ENCODE measurements around the gene SPTBN5.

SPTBN5 gene

DNA sequence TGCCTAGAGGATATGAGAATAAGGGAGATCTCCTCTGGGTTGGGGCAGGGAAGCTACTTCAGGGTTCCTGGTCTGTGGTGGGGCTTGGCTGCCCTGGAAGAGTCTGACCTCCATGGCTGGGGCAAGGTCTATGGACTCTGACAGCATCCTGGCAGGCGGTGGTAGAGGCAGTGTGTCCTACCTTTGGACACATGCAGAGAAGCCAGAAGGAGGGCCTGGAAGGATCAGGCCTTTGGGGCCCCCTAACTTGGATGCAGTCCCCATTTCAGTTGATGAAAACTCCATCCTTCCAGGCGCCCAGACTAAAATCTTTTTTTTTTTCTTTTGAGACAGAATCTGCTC is 10.4 kb downstream of the SPTBN5 start:
- no peak for DNase-seq (ENCODE audit: low read depth in 2 of 2)

DNA sequence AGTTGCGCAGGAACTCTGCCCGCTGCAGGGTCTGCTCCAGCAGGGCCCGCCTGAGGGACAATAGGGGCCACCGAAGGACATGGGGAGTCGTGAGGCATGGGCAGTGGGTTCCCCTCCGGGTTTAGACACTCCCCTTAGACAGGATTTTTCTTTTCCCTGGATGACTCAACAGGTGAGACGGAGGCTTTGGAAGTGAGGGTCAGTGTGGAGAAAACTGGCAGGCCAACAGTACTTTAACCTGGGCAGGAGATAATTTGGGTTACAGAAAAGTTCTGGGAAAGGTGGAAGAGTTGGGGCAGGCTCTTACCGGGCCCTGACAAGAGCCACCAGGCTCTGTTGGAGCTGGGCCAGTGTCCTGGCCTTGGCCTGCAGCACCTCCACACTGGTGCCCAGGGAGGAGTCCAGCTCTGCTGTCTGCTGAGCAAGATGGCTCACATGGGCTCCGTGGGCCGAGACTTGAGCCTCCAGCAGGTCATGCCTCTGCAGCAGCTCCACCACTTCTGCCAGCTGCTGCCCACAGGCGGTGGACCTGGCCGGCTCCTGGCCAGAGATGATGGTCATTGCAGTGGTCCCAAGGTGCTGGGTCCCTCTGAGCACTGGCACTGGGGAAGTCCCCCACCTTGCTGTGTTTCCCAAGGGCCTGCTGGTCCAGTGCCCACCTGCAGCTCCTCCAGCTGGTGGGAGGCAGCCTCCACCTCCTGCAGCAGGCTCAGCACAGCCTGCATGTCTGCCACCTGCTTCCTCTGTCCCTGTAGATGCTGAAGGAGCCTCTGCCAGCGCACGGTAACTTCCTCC is 11.0 kb downstream of the SPTBN5 start:
- no peak for DNase-seq (ENCODE audit: low read depth in 2 of 2)

DNA sequence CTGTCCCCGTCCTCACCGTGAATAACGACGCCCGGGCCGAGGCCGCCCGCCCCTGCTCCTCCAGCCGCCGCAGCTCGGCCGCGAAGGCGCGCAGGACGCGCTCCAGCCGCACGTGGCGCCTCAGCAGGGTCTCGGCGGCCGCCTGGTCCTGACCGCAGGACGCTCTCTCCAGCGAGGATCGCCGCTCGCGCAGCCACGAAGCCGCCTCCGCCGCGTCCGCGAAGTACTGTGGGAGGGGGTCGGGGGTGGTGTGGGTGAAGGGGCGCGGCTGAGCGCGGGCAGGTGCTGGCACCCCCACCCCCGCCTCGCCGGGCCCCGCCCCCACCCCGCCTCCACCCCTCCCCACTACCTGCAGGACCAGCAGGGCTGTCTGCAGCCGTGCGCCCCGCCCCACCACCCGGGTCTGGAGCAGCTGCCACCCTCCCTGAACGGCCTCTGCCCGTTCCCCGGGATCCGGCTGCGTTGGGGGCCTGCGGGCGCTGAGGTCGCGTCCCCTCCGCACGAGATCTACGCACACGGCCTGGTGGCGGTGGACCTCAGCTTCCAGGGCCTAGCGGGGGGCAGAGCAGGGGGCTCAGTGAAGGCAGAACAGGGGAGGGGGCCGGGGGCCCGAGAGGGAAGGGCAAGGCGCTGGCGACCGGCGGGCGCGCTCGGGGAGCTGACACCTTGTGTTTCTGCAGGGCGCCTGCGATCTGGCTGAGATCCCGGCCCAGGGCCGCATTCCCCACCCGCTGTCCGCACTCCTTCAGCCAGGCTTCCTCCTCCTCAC is 11.7 kb downstream of the SPTBN5 start:
- DNase-seq (ENCODE audit: low read depth in 2 of 2): no peak

DNA sequence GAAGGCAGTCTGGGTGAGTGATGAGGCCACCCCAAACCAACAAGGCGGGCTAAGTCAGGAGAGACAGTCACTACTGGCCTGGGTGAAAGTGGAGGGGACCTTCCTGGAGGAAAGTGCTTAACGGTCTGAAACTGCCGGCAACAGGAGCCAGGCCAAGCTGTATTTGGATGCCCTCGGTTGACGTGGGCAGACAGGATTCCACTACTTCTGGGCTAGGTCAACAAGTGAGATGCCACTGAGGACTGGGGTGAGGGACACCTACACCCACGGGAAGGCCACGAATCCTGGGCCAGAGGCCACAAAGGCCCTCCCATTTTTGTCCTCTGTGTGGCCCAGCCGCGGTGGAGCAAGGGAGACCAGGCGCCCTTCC is 12.3 kb downstream of the SPTBN5 start:
- DNase-seq (ENCODE audit: low read depth in 2 of 2): no peak

DNA sequence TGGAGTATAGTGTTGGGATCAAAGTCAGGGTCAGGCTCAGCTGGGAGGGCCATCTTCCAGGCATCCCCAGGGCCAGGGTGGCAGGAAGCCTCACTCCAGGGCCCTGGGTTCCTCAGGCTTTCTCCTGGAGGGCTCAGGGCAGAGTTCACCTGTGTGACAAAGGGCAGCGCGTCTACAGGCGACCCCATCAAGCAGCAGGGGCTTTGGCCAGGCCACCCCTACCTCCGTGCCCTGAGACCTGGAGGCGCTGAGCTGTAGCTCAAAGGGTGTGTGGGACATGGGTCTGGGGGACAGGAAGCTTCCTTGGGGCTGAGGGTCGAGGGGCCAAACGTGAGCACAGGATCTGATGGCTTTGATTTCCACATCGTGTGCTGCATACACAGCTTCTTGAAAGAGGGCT is 12.8 kb downstream of the SPTBN5 start:
- no peak for DNase-seq (ENCODE audit: low read depth in 2 of 2)

DNA sequence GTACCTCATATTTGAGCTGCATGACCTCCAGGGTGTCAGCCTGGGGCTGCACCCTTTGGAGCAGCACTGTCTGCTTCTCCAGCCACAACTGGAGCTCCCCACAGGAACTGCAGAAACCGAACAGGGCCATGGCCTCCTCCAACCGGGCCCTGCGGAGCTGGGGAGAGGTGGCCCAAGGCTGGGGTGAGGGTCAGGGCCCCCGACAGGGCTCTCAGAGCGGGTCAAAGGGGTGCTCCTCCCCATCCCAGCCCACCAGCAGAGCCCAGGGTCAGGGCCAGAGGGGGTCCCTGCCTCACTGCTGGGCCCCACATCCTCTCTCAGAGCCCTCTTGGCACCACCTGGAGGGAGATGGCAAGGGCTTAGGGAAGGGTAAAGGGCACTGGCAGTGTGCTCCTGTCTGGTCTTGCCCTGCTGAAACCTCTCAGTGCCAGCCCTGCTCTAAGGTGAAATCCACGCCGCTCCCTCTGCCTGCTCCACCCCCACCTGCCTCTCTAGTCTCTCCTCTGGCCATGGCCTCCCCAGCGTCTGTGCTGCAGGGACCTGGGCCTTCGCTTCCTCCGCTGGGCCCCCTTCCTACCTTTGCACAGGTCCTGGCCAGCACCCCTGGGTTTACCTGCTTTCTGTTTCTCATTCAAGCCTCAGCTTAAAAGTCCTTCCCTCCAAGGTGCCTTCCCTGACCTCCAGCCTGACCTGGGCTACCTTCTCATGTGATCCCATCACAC is 13.5 kb downstream of the SPTBN5 start:
- DNase-seq (ENCODE audit: low read depth in 2 of 2): no peak

DNA sequence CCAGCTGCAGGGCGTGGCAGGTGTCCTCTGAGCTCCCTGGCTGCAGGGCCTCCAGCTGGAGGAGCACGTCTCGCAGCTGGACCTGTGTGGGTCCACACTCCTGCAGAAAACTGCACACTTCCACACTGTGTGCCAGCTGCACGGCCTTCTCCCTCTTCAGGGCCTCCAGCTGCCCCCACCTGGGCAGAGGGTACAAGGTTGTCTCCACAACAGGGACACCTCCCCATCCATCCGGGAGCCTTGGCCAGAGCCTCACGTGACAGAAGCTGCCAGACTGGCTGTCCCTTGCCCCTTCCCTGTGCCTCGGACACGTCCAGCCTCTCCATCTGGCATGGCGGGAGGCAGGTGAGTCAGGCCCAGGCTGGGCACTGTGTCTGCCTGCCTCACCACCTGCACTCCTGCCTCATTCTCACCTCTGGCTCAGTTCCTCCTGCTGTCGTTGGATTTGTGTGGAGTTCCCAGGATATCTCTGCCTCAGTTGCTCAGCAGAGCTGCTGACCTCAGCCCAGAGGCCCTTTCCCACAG is 14.5 kb downstream of the SPTBN5 start:
- no peak for DNase-seq (ENCODE audit: low read depth in 2 of 2)

DNA sequence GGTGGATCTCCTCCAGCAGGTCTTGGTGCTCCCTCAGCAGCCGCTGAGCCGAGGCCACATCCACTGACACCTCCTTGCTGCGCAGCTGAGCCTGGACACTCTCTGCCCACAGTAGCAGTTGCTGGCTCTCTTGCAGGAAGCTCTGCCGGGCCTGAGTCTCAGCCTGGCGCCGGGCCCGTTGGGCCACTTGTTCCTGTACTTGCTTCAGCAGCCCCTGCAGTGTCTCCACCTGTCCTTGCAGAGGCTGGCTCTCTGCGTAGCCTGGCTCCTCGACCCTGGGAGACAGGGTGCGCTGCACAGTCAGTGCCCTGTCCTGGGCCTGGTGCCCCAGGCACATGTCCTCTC is 15.5 kb downstream of the SPTBN5 start:
- no peak for DNase-seq (ENCODE audit: low read depth in 2 of 2)

DNA sequence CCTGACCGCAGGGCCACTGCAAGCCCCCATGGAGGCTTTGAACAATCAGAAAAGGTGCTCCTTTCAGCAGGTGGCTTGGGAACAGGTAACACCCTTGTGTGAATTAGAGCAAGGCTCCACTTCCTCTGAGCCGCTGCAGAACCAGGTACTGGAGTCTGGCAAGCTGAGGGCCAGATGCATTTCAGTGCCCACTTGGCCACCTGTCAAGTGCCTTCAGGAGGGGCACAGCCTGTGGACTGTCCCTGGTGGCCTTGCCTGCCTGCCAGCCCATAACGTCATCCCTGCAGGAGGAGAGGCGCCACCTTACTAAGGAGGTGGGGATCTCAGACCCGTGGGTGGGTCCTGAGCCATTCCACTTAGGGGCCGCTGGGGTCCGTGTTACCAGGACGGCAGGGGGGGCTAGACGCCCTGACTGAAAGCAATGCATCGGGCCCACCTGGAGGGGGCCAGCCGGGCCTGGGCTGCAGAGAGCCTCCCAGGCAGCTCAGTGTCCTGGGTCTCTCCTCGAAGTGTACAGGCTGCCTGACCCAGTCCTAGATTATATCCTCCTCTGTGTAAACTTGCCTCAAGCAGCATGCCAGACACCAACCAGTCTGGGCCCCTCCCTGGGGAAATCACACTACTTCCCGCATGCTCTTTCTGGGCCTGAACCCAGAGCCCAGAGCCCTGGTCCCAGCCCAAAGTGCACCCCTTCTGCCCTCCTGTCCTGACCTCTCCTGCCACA is 16.1 kb downstream of the SPTBN5 start:
- DNase-seq (ENCODE audit: low read depth in 2 of 2): no peak

DNA sequence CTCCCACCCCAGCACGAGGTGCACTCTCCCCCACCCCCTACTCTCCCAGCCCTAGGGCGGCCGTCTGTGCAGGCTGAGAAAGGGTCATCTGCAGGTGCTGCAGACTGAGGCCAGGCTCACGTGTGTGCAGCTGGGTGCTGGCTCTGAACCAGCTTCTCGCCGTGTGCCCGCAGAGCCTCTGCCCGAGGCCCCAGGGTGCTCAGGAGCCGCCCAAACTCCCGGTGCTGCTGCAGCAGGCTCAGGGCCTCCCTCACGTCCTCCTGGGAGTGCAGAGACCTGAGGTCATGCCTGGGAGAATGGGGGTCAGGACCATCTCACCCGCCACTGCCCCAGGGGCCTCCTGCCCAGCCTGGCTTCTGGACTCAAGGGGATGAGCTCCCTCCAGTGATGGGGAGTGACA is 17.2 kb downstream of the SPTBN5 start:
- no peak for DNase-seq (ENCODE audit: low read depth in 2 of 2)

DNA sequence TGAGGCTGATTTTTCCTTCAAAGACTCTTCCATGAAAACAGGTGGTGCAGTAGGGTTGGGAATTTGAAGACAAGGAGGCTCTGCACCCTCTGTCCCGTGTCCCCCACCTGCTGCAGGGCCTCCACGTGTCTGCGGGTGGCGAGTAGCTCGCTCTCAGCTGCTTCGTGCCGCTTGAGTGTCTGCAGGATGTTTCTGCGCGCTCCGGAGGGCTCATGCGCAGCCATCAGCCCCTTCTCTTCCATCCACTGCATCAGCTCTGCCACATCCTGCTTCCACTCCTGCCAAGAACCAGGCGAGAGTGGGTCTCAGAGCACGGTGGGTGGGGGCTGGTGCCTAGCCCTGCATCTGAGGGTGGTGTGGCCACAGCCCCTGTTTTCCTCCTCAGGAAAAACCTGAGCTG is 17.8 kb downstream of the SPTBN5 start:
- DNase-seq (ENCODE audit: low read depth in 2 of 2): no peak

DNA sequence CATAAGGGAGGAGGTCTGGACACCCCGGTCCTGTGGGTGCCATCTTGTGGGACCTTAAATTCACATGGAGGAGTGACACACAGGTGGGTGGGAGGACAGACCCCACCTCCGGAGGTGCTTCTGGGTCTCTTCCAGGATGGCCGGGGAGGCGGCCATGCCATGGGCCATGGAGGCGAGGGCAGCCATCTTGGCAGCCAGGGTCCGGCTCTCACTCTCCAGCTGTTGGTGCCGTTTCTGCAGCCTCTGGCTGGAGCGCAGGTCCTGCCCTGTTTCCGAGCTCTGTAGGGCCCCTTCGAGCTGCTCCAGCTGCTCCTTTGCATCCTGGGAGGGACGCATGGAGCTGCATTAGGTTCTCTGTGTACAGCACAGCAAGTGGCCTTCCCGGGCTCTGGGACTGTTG is 19.1 kb downstream of the SPTBN5 start:
- no peak for DNase-seq (ENCODE audit: low read depth in 2 of 2)

DNA sequence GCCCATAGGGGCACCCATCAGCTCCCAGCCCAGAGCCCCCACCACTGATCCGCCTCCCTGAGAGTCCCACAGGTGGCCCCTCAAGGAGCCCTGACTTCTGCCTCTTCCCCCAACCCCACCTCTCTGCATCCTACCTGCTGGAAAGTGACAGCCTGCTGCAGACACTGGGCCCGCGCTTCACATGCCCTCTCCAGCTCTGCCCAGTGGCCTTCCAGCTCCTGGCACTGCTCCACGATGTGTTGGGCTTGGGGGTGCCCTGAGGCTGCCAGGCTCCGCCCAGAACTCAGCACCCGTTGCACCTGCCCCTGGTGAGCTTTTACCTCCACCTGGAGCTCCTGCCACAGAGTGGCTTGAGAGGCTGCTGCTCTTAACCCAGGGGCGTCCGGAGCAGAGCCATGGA is 20.1 kb downstream of the SPTBN5 start:
- DNase-seq (ENCODE audit: low read depth in 2 of 2): no peak

DNA sequence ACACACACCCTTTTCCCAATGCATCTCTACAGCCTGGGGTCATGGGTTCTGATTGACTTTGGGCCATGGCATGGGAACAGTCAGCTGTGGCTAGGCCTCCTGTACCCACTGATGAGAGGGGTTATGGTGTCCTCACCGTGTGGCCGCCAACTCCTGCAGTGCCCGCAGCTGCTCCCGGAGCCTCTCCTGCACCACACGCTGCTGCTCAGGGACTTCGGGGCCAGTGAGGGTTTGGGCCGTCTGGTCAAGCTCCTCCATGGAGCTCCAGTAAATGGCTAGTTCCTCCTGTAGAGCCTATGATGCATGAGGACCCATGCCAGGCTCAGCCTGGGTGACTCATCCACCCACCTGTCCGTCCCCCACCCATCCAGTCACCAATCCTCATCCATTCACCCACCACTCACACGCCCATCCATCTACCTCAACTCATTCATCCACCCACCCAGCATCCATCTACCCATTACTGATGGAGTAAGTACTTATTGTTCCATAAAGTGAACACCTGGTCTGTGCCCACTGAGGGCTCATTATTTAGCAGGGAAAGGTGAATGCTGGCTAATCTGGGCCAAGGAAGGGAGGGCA is 21.6 kb downstream of the SPTBN5 start:
- no peak for DNase-seq (ENCODE audit: low read depth in 2 of 2)

DNA sequence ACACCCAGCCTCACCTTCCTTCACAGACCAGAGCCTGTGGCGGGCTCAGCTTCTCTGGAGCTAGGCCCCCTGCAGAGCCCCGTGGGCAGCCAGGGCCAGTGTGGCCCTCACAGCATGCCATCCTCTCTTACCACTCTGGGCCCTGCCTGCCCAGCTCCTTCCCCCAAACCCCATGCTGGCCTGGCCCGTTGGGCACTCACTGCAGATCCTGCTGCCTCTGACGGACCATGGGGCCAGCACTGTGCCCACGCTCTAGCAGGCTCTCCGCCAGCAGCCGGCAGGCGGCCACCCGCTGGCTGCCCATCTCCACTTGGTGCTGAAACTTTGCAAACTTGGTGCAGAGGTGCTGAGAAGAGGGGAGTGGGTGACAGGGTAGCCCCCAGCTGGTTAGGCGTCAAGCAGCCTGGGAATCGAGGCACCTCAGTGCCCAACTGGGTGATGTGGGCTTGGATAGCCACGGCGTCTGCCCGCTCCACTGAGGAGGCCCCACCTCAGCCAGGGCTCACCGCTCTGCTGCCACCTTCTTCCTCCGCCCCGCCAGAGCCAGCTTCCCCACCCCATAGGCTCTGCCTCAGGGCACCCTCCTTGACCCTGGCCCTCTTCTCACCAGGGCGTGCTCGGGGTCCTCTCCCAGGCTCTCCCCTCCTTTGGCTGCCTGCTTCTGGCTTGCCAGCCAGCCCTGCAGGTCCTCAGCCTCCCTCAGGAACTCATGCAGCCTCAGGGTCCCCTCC is 22.5 kb downstream of the SPTBN5 start:
- no peak for DNase-seq (ENCODE audit: low read depth in 2 of 2)

DNA sequence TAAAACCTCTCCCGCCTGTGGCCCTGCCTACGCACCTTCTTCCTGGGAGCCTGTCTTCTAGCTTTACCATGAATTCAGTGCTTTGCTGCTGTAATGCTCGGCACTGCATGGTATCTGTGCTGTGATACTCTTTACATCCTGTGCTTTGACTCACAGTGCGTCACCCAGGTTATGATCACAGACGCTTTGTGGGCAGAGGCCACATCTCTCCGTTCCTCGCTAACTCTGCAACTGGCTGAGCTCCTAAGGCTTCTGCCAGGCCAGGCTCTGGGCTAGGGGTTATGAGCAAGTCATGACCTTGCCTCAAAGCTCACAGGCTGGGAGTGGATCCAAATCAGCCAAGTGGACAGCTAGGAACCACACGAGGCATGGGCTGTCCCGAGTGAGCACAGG is 23.2 kb downstream of the SPTBN5 start:
- peak; percentile 7 to 18 for DNase-seq (ENCODE audit: low read depth in 2 of 2)

DNA sequence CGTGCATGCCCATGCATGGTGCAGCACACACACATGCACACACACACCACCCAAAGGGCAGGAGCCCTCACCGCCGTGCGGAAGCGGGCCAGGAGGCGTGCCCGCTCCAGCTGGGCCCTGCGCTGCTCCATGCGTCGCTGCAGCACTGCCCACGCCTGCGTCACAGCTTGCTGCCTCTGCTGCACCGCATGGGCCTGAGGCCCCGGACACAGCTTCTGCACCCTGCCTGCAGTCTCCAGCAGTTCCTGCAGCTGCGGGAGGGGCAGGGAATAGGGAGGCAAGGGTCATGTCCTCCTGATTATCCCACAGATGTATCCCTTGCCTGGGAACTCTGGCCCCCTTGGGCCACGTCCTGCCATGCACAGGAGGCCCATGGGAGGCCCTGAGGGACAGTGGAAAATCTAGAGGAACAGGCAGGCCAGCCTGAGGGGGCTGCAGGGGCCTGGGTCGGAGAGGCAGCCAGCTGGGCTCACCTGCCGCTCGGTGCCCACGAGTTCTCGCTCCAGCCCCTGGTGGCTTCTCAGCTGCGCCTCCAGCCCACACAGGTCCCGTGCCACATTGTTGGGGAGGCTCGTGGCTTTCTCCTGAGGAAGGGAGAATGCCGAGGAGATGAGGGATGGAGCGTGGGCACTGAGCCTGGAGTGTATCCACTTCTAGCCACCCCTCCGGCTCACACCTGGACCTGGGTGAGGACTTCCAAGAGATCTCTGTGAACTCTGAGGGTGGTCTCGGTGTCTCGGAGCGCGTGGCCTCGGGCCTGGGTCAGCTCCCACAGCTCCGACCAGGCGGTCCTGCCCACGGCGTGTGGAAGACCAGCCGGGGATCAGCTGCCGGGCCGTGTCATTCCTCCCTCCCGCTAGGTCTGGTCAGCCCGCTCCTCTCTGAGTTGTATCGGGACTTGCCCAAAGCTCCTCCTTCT is 23.8 kb downstream of the SPTBN5 start:
- no peak for DNase-seq (ENCODE audit: low read depth in 2 of 2)

DNA sequence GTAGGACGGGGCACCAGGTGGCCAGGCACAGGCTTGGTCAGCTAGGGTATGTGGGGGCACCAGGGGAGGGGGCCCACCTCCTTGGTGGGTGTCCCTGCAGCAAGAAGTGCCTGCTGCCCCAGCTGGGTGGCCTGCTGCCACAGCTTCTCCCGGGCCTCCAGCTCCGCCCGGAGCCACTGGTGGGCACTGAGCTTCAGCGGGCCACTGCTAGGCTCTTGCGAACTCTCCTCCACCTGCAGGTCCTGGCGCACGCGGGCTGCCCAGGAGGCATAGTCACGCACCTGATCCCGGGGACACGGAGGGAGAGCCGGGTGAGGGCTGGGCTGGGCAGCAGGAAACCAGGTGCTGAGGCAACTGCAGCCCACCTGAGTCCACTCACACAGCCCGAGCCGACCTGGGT is 25.5 kb downstream of the SPTBN5 start:
- DNase-seq (ENCODE audit: low read depth in 2 of 2): no peak

DNA sequence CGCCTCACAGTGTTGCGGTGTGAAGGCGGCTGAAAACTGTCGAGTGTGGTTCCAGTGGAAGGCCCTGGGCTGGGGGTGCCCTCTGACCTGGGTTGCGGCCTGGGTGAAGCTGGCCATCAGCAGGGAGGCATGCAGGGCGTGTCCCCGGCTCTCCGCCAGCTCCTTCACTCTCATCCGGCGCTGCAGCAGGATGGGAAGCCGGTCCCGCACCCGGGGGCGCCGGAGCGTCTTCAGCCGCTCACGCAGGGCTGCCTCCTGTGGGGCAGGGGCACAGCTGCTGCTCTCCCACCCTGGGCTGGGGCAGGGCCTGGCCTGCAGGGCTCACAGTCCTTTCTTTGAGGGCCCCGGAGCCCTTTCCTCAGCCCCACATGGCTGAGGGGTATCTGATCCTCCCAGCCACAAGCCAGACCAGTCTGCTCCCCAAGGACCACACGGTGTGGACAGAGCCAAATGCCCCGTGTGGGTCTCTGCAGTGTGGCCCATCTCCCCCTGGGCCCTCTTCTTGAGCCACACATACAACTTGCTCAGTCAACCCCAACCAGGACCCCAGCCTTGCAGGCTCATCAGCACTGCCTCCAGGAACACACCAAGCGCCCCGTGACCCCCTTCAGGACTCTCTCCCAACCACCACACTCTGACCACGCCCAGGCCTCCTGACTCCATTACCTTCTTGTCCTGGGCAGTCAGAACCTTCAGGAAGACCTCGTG is 26.8 kb downstream of the SPTBN5 start:
- DNase-seq (ENCODE audit: low read depth in 2 of 2): no peak
